Hepatocyte (in vitro differentiated cells): ENCODE results near the gene EXOC6B.

Experiments
- CTCF ChIP-seq: fragments of 200-600 bp; sonication (generic); IDR thresholded peaks from 2 replicates; pipeline ENCODE4 v1.5.1; 2016; ENCODE audit warnings: antibody characterized with exemption, mild to moderate bottlenecking; ENCODE audit not compliant: poor library complexity
- EZH2 ChIP-seq: fragments of 200-600 bp; sonication (generic); IDR thresholded peaks from 2 replicates; pipeline ENCODE4 v1.6.1; 2016; ENCODE audit warnings: antibody characterized with exemption, mild to moderate bottlenecking, borderline replicate concordance
- EZH2phosphoT487 ChIP-seq: fragments of 200-600 bp; sonication (generic); IDR thresholded peaks from one replicate; pipeline ENCODE4 v1.6.1; 2018; ENCODE audit warnings: antibody characterized with exemption, mild to moderate bottlenecking, low read depth, moderate library complexity; ENCODE audit not compliant: unreplicated experiment, severe bottlenecking

- TF ChIP-seq CTCF (no peak), EZH2phosphoT487 (no peak), EZH2 (no peak)
Observed at GRCh38 chr2:72131371-72131891, 694.4 kb downstream of the EXOC6B start.
